ENCODE data around the gene C1orf21.

DNA sequence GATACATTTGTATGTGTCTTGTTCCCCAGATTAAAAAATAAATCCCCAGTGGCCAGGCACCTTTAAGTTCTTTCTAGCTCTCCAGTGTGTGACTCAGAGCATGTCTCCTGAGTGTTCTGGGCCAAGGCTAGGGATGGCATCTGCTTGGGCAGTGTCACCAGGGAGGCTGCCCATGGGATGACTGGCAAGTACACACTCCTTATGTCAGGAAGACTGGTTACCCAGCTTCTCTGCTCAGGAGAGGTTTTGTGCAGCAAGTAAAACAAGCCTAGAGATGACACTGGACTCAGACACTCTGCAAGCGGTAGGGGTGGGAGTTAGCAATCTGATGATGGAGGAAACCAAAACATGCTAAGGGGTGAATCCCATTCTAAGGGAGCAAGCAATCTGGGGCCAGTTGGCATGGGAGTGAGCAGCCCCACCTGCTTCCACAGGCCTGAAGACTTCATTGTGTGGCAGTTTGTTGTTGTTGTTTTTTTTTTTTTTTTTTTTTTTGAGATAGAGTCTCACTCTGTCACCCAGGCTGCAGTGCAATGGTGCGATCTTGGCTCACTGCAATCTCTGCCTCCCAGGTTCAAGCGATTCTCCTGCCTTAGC, 230.7 kb downstream of the C1orf21 start:
- no peak for TF ChIP-seq POLR2AphosphoS5 (IDR thresholded peaks at IDR 0.05; ENCODE audit: low read depth, low read length)
- no peak for TF ChIP-seq POLR2A (IDR thresholded peaks at IDR 0.05; ENCODE audit: low read depth, low read length)
